NCI-H2171 treated with DMSO at 0.1 percent for 48 hours (cell line): Measurements from ENCODE around the gene AK2.
A peak's percentile ranks its signal among the peaks of the same experiment; 100 is the strongest.

Experiments used
- DNase-seq: peaks from one replicate; lab custom pipeline; 2025; lab: John Stamatoyannopoulos, UW

Gene AK2

GRCh38 chr1:32972814-32973428, 63.8 kb downstream of the AK2 start:
- peak; percentile 85 for DNase-seq

GRCh38 chr1:32971576-32971975, 65.1 kb downstream of the AK2 start:
- DNase-seq, result no peak

GRCh38 chr1:32971156-32971555, 65.5 kb downstream of the AK2 start:
- no peak for DNase-seq

GRCh38 chr1:32969566-32969965, 67.1 kb downstream of the AK2 start:
- no peak for DNase-seq

GRCh38 chr1:32967888-32968568, 68.7 kb downstream of the AK2 start:
- no peak for DNase-seq

- DNase-seq, result no peak
Observed at GRCh38 chr1:32966900-32967299, 69.8 kb downstream of the AK2 start.

GRCh38 chr1:32965251-32965747, 71.4 kb downstream of the AK2 start:
- DNase-seq, result no peak

GRCh38 chr1:32964461-32965250, 72.0 kb downstream of the AK2 start, which contains the start of gene RNF19B:
RNF19B (minus strand) TSS chr1:32964809; CDS start chr1:32964685, 124 bp downstream.
- peak; percentile 97 for DNase-seq

- peak; percentile 53 for DNase-seq
Observed at GRCh38 chr1:32963746-32964460, 72.8 kb downstream of the AK2 start.

- no peak for DNase-seq
Observed at GRCh38 chr1:32962248-32962896, 74.3 kb downstream of the AK2 start.

- DNase-seq, result peak; percentile 71
Observed at GRCh38 chr1:32960819-32961355, 75.8 kb downstream of the AK2 start.

GRCh38 chr1:32960342-32960741, 76.3 kb downstream of the AK2 start:
- no peak for DNase-seq

- no peak for DNase-seq
Observed at GRCh38 chr1:32958827-32959226, 77.9 kb downstream of the AK2 start.
